Measurements from ENCODE around the gene RPS16. TPM values are rescaled to one million over a fixed set of nuclear protein-coding genes. Genes with fewer than 3 reads are reported as not detected.

RPS16 gene
- total and polyA plus RNA-seq, 2 of the 13 experiments (the other 11 are each of a cell fraction or from before 2014, with no cell fraction given), result 488 to 2,583 TPM

DNA sequence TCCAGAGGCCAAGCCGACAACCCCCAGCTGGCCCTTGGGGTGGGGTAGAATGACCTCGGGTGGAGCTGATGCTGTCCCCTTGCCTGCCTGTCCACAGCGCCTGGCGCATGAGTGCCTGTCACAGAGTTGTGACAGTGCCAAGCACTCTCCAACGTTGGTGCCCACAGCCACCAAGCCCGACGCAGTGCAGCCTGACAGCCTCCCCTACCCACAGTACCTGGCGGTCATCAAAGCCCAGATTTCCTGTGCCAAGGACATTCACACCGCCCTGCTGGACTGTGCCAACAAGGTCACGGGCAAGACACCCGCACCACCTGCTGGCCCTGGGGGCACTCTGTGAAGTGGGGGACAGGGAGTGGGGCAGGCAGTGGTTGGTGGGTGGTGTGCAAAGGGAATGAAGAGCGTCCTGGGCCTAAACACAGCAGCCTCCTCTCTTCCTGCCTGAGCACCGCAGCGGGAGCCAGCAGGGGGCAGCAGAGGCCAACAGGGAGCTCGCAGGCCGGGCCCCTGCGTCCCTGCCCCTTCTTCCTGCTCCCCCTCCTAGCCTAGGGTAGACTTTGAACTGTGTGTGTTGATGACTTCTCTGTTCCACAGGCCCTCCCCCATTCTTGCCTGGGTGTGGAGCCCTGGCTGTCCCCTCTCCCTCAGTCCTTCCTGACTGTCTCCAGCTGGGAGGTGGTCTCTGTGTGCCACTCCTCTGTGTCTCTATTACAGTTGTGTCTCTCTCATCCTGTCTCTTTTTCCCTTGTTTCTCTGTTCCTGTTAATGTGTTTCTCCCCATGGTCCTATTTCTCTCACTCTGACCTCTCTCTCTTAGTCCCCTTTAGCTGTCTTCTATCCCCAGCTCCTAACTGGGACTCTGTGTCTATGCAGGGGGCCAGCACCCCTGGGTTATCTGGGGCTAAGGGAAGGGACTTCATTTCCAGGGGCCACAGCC, 38.1 kb downstream of the RPS16 start (continued):
- TF ChIP-seq, protein P1, sequence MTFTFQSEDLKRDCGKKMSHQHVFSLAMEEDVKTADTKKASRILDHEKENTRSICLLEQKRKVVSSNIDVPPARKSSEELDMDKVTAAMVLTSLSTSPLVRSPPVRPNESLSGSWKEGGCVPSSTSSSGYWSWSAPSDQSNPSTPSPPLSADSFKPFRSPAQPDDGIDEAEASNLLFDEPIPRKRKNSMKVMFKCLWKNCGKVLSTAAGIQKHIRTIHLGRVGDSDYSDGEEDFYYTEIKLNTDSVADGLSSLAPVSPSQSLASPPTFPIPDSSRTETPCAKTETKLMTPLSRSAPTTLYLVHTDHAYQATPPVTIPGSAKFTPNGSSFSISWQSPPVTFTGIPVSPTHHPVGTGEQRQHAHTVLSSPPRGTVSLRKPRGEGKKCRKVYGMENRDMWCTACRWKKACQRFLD (CRISPR knock-in tag; IDR thresholded peaks at IDR 0.05; ENCODE audit: borderline replicate concordance), result no peak
- TF ChIP-seq, protein P2, sequence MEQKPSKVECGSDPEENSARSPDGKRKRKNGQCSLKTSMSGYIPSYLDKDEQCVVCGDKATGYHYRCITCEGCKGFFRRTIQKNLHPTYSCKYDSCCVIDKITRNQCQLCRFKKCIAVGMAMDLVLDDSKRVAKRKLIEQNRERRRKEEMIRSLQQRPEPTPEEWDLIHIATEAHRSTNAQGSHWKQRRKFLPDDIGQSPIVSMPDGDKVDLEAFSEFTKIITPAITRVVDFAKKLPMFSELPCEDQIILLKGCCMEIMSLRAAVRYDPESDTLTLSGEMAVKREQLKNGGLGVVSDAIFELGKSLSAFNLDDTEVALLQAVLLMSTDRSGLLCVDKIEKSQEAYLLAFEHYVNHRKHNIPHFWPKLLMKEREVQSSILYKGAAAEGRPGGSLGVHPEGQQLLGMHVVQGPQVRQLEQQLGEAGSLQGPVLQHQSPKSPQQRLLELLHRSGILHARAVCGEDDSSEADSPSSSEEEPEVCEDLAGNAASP (CRISPR knock-in tag; IDR thresholded peaks at IDR 0.05; ENCODE audit: borderline replicate concordance), result peak; percentile 72
- TF ChIP-seq, protein P3, sequence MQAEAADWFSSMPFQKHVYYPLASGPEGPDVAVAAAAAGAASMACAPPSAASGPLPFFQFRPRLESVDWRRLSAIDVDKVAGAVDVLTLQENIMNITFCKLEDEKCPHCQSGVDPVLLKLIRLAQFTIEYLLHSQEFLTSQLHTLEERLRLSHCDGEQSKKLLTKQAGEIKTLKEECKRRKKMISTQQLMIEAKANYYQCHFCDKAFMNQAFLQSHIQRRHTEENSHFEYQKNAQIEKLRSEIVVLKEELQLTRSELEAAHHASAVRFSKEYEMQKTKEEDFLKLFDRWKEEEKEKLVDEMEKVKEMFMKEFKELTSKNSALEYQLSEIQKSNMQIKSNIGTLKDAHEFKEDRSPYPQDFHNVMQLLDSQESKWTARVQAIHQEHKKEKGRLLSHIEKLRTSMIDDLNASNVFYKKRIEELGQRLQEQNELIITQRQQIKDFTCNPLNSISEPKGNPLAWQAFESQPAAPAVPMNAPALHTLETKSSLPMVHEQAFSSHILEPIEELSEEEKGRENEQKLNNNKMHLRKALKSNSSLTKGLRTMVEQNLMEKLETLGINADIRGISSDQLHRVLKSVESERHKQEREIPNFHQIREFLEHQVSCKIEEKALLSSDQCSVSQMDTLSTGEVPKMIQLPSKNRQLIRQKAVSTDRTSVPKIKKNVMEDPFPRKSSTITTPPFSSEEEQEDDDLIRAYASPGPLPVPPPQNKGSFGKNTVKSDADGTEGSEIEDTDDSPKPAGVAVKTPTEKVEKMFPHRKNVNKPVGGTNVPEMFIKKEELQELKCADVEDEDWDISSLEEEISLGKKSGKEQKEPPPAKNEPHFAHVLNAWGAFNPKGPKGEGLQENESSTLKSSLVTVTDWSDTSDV (CRISPR knock-in tag; IDR thresholded peaks at IDR 0.05), result no peak
- TF ChIP-seq YEATS2 (CRISPR knock-in tag; IDR thresholded peaks at IDR 0.05; ENCODE audit: borderline replicate concordance) (peak; percentile 67; the same call in 1 of the 2 replicates), TAF1 (CRISPR knock-in tag; IDR thresholded peaks at IDR 0.05) (peak; percentile 67; the same call in 1 of the 2 replicates), ETV5 (CRISPR knock-in tag; IDR thresholded peaks at IDR 0.05; ENCODE audit: borderline replicate concordance) (peak; percentile 94), ZNF660 (CRISPR knock-in tag; IDR thresholded peaks at IDR 0.05; ENCODE audit: borderline replicate concordance, low read depth) (no peak), ZNF530 (CRISPR knock-in tag; IDR thresholded peaks at IDR 0.05; ENCODE audit: low read depth) (no peak), RXRB (CRISPR knock-in tag; IDR thresholded peaks at IDR 0.05; ENCODE audit: borderline replicate concordance) (peak; percentile 90), GATA4 (IDR thresholded peaks at IDR 0.05; ENCODE audit: borderline replicate concordance, low read depth) (peak; percentile 69; the same call in 1 of the 2 replicates), SOX13 (IDR thresholded peaks at IDR 0.05) (no peak), SOX13 (CRISPR knock-in tag; conservative IDR thresholded peaks at IDR 0.05 in 1 of 2, IDR thresholded peaks at IDR 0.05 in 1 of 2) (peak in 1 of 2 experiments; percentile 78; a peak in 2 of 4 replicates), BRCA1 (CRISPR knock-in tag; IDR thresholded peaks at IDR 0.05) (no peak), ZNF496 (CRISPR knock-in tag; IDR thresholded peaks at IDR 0.05; ENCODE audit: insufficient replicate concordance) (no peak), ZMAT3 (CRISPR knock-in tag; conservative IDR thresholded peaks at IDR 0.05) (0 out of 2 replicates have a peak, but pooled peaks have one; percentile 61), ZNF235 (CRISPR knock-in tag; IDR thresholded peaks at IDR 0.05; ENCODE audit: borderline replicate concordance) (no peak)
- TF ChIP-seq, protein P4, sequence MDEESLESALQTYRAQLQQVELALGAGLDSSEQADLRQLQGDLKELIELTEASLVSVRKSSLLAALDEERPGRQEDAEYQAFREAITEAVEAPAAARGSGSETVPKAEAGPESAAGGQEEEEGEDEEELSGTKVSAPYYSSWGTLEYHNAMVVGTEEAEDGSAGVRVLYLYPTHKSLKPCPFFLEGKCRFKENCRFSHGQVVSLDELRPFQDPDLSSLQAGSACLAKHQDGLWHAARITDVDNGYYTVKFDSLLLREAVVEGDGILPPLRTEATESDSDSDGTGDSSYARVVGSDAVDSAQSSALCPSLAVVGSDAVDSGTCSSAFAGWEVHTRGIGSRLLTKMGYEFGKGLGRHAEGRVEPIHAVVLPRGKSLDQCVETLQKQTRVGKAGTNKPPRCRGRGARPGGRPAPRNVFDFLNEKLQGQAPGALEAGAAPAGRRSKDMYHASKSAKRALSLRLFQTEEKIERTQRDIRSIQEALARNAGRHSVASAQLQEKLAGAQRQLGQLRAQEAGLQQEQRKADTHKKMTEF (CRISPR knock-in tag; IDR thresholded peaks at IDR 0.05), result peak; percentile 94
- TF ChIP-seq, protein P5, sequence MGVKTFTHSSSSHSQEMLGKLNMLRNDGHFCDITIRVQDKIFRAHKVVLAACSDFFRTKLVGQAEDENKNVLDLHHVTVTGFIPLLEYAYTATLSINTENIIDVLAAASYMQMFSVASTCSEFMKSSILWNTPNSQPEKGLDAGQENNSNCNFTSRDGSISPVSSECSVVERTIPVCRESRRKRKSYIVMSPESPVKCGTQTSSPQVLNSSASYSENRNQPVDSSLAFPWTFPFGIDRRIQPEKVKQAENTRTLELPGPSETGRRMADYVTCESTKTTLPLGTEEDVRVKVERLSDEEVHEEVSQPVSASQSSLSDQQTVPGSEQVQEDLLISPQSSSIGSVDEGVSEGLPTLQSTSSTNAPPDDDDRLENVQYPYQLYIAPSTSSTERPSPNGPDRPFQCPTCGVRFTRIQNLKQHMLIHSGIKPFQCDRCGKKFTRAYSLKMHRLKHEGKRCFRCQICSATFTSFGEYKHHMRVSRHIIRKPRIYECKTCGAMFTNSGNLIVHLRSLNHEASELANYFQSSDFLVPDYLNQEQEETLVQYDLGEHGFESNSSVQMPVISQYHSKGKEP (CRISPR knock-in tag; IDR thresholded peaks at IDR 0.05), result peak; percentile 74; the same call in 1 of the 2 replicates

Data from HepG2 (cell line).